Pons (tissue), 1 donor: ENCODE results near the gene RNF208.

Experiments used
- DNase-seq: peaks from one replicate; pipeline ENCODE4 v3.0.0-alpha.2; 2016; ENCODE audit warnings: low spot score

The RNF208 gene

DNA sequence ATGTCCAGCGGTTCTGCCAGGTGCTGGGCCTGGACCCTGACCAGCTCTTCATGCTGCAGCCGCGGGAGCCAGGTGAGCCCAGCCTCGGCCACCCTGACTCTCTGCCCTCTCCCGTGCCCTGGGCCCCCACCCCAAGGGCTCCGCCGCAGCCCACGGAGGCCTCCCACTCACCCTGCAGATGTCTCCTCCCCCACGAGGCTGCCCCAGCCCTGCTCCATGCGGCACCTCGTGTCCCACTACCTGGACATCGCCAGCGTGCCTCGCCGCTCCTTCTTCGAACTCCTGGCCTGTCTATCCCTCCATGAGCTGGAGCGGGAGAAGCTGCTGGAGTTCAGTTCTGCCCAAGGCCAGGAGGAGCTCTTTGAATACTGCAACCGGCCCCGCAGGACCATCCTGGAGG is 7.4 kb downstream of the RNF208 start:
- DNase-seq, result no peak

DNA sequence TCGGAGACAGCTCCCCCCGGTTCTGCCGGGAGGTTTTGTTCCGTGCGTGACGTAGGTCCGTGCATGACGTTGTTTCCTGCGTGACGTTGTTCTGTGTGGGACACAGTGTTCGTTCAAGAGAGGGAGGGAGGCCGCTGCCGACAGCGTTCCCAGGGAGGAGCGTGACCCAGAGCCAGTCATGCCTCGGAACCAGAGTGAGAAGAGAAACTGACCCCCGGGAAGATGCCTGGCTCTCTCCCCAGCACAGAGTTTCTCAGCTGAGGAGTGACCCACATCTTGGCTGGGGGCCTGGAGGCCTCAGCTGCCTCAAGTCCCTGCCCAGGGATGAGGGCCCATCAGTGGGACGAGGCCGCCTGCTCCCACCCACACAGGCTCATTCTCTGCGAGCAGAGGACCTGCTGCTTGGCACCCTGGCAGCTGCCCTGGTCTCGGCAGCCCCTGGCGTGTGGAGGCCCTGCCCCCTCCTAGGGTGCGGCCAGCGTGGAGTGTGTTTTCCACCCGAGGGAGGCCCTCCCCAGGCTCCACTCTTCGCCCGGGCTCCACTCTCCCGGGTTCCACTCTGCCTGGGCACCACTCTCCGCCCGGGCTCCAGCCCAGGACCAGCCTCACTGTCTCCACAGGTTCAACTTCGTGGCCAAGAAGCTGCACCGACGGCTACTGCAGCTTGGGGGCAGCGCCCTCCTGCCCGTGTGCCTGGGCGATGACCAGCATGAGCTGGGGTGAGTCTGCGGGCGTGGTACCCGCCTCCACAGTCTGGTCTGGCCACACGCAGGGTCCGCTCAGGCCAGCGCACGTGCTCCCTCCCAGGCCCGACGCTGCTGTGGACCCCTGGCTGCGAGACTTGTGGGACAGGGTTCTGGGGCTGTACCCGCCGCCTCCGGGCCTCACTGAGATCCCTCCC is 8.6 kb downstream of the RNF208 start:
- no peak for DNase-seq

GRCh38 chr9:137212520-137212919 is 9.5 kb downstream of the RNF208 start:
- no peak for DNase-seq

DNA sequence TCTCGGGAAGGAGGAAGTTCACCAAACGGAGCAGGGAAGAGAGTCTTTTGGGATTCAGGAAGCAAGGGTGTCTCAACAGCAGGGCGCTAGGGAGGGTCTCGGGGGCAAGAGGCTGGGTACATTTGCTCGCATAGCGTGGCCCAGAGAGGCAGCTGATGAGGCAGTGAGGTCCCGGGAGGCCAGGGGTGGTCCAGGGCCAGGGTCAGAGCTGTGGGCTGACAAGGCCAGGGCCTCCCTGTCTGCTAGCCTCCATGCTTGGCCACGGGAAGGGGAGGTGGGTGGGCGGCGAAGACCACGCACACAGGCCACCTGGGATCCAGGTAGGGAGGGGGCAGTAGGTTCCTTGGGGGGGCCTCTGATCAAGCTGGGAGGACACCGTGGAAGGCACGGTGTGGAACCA is 10.5 kb downstream of the RNF208 start:
- DNase-seq, result no peak

DNA sequence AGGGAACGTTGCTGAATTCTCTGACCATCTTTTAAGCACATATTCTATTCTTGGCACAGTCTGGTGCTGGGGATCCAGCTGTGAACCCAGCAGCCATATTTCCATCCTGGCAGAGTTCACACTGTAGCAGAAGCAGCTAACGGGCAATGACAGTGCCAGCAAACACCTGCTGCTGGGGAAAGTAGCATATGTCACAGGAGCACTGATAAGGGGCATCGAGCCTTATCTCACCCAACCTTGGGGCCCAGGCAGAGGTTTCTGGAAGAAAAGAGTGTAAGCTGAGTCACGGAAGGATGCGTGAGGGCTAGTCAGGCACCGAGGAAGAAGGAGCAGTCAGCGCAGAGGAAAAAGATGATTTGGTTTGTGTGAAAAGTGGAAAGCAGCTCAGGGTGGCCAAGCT is 15.4 kb downstream of the RNF208 start:
- DNase-seq, result no peak

- DNase-seq, result peak; percentile 84
Measured at GRCh38 chr9:137205126-137206069, 16.6 kb downstream of the RNF208 start, which contains the start of the genes NDOR1 and TMEM203. NDOR1 (plus strand) TSS chr9:137205700; CDS start chr9:137205778, 78 bp downstream. TMEM203 (minus strand) TSS chr9:137205648; CDS start chr9:137205414, 234 bp downstream.

GRCh38 chr9:137204731-137205125 is 17.3 kb downstream of the RNF208 start:
- no peak for DNase-seq

GRCh38 chr9:137202966-137203365 is 19.1 kb downstream of the RNF208 start:
- DNase-seq, result no peak

DNA sequence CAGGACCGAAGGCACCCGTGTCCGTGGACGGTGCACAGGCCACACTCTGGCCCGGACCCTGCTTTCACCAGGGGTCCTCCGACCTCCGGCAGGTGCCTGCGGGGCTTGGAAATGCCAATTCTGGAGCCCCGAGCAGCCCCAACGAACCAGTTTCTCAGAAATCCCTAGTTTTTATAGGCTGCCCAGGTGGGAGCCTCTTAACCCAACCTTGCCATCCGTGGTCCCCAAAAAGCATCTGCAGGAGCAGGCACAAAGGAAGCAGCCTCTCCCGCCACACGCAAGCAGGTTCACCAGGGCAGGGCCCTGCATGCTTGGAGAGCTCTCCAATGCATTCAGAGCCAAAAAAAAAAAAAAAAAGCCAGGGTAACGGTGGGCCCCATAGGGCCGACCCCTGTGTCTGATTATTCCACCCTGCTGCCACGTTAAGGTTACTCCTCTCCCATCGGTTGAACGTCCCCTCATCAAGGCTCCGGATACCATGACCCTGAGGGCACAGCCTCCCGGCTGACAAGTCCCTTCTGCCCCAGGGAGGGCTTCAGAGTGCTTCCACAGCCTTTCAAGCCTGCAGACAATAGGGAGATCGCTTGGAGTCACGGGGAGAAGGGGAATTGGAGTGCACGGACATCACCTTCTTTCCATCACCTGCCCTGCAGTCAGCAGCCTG is 20.7 kb downstream of the RNF208 start:
- DNase-seq, result no peak

- DNase-seq, result peak; percentile 99
Measured at GRCh38 chr9:137200311-137201204, 21.5 kb downstream of the RNF208 start, which contains the start of gene TPRN. TPRN (minus strand) TSS chr9:137200741; CDS start chr9:137200711, 30 bp downstream.

- no peak for DNase-seq
Measured at GRCh38 chr9:137199411-137200121, 22.5 kb downstream of the RNF208 start.

DNA sequence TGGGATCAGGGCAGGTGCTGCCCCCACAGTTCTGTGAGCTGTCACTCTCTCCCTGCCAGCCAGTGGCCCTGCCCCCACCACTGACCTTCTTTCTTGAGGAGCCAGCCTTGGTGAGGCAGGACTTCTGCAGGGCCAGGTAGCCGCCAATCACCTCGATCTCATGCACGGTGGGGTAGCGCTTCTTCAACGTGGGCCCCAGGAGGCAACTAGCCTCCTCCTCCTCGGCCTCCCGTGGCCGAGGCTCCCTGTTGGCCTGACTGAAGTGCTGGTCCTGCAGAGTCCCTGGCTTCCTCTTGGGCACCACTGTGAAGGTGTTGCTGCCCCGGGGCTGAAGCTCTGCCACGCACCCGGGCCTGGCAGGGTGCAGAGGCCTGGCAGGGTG is 23.1 kb downstream of the RNF208 start:
- no peak for DNase-seq

DNA sequence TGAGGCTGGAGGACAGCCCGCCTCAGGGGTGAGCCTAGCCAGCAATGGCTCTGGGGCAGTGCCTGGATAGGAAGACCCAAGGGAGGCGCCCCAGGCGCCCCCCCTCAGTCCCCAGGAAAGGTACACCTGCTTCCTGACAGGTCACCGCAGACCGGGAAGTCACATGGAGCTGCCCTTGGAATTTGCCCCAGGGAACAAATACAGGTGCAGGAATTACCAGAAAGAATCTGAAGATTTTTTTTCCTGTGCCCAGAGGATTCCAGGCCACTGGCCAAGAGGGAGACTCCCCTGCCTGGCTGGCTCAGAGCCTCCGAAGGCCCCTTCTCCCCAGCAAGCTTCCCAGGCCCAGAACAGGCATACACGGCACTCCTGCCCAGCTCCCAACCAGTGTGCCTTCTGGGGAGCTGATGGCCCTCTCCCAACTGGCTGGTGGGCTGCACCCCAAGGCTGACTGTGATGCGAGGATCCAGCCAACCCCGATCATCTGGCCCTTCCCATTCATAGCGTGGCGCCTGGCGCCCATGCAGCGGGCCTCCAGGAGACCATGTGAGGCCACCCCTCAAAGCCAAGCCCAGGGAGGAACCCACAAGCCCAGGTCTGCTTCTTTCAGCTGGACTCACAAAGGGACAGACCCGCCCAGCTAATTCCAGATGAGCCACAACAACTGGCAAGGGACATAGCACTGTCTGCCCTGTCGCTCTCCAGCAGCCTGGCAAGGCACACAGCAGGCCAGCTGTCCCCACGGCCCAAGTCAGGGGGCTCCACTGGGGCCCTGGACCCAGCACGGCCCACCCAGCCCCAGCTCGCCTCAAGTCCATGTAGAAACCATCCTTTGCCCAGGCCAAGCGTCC is 23.8 kb downstream of the RNF208 start:
- no peak for DNase-seq

DNA sequence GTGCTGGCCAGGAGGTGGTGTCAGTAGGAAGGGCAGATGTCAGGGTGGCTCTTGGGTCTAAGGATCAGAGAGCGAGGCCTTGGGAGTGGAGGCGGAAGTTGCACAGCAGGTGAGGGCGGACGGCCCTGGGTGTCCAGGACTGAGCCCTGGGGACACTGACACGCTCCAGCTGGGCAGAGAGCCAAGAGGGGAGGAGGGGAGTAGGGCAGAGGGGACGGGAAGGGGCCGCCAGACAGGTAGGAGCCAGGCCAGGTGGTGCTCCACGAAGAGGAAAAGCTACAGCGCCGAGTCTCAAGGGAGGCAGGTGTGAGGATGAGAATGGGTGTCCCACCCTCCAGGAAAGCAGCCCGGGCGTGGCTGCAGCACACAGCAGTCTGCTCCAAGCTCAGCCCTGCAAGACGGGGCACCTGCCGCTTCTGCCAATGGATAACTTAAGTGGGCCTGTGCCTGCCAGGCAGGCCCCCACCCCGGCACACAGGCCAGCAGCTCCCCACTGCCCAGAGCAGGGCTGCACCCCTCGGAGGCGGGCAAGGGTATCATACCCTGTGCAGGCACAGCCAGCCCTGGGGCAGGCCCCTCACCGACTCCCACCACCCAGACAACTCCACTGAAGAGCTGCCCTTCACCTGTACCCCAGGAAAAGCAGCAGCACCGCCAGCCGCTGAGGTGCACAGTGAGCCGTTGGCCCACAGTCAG is 26.4 kb downstream of the RNF208 start:
- DNase-seq, result no peak

DNA sequence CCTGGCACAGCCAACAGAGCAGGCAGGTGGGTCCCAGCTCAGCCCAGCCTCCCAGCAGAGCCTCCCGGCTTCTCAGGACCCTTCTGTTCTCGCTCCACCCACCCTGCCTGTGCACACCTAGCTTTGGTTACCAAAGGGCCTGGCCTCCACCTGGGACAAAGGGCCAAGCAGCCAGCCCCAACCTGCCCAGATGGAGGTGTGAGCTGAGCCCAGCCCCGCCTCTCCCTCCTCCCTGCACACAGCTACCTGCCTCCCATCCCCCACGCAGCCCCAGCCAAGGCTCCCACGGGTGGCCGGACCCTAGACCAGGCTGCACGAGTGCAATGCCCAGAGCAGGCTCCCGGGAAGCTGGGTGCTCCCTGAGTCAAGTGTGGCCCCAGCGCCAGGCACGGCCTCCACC is 27.1 kb downstream of the RNF208 start:
- DNase-seq, result no peak

DNA sequence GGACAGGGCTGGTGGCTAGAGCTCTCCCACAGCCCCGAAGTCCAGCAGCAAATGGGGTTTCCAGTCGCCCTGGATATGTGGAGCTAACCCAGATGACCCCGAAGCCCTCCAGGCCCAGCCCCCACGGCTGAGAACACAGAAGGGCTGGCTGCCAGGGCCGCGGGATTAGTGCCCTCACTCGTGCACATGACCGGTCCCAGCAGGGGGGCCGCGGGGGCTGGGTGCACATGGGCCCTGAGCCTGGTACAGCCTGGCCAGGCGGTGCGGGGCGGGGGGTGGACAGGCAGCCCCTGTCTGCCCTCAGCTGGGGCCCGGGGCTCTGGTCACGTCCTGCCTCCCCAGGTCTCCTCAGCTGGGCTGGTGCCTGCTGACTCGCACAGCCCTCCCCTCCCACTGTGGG is 27.7 kb downstream of the RNF208 start:
- peak; percentile 83 for DNase-seq

DNA sequence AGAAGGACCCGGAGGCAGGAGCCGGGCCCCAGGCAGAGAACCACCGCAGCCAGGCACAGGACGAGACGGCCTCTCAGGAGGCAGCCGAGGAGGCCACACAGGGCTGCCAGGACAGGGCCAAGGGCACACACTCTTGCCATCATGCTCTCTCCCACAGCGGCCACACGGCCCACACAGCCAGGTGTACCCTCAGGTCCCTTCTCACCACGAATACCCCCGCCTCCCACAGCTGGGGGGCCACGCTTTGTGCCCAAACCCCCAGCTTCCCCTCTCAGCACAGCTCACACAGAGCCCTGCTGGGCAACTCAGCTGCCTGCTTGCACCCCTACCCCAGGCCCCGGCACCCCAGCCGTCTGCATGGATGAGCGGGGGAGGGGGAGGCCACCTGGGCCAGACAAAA is 28.3 kb downstream of the RNF208 start:
- no peak for DNase-seq

- no peak for DNase-seq
Measured at GRCh38 chr9:137192859-137193258, 29.2 kb downstream of the RNF208 start.

- no peak for DNase-seq
Measured at GRCh38 chr9:137192448-137192780, 29.6 kb downstream of the RNF208 start.
